GM19099 (cell line): ENCODE results near the gene RECQL5.

Experiments
- POLR2A ChIP-seq: IDR thresholded peaks from 3 replicates; pipeline ENCODE4 v1.6.1; 2011; ENCODE audit warnings: low read depth; ENCODE audit not compliant: insufficient read length; ENCODE audit errors: extremely low read depth

RECQL5 gene

DNA sequence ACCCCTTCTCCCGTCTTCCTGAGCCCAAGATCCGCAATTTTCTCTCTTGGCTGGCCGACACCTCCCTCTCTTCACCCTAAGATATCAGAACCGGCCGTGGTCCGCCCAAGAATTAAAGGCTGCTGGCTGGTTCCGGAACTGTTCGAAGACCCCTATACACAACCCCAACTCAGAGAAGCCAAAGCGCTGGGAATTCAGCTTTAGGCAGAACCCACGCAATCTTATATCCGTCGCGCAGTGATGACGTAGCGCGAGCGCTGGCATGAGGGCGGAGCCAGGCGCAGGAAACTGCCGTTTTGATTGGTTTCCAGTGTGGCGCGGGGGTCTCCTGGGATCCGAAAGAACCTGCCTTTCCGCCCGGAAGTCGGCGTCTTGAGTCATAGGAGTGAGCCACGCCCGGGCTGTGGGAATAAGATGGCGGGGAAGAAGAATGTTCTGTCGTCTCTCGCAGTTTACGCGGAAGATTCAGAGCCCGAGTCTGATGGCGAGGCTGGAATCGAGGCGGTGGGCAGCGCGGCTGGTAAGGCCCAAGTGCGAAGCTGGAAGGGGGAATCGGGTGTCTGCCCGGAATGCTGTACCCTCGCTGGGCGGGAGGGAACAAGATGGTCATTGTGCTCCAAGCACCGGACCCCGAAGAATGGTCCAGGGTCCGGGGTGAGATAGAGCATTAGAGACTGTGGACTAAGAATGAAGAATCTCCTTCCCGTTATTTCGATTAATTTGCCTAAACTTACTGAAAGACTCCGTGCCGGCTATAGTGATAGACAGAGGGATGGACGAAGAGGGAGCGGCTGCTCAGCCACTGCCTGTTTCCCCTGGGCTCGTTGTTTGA is at the start of gene RECQL5, which contains the start of gene SAP30BP:
RECQL5 (minus strand) TSS at position 196 of the 832 bp plus-strand sequence. CDS start 597 bp downstream, outside the sequence.
SAP30BP (plus strand) TSS at position 380 of the 832 bp plus-strand sequence; CDS start at position 415, 35 bp downstream.
- TF ChIP-seq POLR2A = peak; percentile 64

DNA sequence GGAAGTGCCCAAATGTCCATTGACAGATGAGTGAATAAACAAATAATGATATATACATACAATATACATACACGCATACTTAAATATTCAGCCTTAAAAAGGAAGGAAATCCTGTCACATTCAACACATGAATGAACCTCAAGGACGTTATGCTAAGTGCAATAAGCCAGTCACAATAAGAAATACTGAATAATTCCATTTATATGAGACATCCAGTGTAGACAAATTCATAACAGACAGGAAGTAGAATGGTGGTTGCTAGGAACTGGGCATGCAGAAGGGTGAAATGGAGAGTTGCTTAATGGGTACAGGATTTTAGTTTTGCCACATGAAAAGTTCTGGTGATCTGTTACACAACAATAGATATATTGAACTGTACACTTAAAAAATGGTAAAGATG is 45.5 kb upstream of the RECQL5 start:
- no peak for TF ChIP-seq POLR2A

DNA sequence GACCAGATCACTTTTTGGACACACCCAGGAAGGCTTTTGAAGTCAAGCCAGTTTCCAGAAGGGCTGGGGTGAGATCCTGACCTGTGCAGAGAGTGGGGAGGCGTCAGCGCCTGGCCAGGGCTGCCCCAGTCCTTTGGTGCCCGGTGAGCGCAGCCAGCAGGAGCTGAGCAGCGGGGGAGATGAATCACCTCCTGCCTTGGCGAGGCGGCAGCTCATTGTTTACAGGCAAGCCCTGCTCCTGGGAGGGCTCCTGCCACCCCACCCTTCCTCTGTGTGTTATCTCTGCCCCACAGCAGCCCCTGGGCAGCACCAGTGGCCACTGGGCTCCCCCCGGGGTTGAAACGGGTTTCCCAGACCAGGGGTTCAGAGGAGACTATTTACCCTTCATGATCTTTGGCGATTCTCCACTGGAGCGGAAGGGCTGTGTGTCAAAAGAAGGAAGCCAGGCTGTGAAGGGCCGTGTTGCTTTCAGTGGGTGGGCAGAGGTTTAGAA is 40.2 kb upstream of the RECQL5 start:
- TF ChIP-seq POLR2A = no peak

DNA sequence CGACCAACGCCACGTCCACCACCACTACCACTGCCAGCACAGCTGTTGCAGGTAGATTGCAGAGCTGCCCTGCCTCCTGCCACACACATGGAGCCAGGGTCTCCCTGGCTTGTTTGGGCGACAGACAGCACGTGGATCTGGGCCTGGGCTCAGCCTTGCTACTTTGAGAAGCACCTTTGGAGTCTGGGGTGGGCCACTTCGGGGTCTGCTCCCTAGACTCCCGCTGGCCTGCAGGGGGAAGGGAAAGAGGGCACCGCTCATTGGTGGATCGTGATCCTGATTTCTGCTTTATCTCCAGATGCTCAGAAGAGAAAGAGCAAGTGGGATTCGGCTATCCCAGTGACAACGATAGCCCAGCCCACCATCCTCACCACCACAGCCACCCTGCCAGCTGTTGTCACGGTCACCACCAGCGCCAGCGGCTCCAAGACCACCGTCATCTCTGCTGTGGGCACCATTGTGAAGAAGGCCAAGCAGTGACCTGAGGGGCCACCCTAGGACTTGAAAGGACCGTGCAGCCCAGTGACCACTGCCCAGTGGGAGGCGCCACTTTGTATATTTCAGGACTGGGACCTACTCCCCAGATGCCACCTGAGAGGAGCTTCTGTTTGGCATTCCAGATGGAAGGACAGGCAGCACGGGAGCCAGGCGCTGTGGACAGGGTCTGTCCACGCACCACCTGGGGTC is 39.2 kb upstream of the RECQL5 start:
- no peak for TF ChIP-seq POLR2A

DNA sequence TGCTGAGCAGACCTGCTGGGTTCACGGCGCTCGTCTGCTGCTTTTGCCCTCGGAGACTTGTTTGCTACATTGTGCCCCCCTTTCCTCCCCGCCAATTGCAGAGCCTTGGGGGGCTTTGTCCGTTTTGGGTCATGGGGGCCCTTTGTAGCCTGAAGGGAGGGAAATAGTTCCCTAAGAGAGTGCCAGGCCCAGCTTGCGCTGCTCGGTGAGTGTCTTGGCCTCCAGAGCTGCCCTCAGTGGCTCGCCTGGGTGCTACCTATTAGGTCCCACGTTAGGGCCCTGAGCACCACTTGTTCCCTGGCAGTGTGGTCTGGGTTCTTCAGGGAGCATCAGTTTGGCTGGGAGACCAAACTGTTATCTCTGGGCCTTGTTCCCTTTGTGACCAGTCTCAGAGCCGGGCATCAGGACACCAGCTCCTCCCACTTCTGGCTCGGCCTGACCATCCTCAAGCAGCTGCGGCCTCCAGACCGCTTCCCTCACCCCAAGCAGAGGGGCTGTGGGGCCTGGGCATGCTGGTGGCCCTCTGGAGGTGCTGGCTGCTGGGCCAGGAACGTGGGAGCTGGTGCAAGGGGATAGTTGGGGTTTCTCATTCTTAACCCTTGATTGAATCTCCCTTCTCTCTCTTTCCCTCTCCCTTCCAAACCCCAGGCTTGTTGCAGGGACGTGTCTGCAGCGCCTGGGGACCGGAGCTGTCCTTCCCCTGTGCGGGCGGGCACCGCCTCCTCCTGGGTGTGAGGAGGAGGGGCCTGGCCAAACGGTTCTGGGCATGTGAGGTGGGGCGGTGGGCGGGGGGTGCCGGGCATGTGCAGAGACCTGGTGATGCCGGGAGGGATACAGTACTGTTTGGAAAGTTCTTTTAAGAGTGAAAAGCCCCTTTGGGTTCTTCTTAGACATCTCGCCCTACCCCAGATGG is 38.3 kb upstream of the RECQL5 start:
- TF ChIP-seq POLR2A = no peak

DNA sequence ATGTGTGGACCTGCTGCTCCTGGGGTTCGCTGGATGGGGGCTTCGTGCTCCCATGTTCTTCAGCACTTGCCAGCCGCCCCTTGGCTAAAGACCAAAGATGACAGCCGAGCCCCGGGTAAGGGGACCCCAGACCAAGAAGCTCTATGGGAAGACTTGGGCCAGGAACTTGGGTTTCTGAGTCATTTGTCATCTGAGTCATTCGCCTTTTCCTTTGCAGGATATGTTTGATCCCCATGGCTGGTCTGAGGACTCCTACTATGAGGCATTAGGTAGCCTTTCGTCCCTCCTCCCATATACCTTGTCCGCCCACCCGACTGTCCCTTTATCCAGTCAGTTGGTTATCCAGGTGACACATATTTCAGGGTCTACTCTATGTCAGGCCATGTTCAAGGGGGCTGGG is 36.6 kb upstream of the RECQL5 start:
- TF ChIP-seq POLR2A = no peak

DNA sequence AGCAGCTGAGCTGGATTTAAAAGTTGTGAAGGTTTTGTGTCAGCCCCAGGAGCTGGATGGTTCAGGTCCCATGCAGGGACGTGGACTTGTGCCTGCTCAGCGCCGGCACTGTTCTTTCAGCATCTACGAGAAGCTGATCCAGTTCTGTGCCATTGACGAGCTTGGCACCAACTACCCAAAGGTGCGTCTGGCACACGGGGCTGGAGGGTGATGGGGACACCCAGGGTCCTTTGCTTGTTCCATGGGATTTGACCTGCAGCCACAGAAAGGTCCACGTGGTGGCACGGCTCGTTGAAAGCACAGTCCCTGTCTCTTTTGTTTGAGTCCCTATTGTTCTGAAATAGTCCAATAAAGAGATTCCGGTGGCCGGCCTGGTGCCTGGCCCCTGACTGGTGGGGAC is 36.2 kb upstream of the RECQL5 start:
- TF ChIP-seq POLR2A = no peak

DNA sequence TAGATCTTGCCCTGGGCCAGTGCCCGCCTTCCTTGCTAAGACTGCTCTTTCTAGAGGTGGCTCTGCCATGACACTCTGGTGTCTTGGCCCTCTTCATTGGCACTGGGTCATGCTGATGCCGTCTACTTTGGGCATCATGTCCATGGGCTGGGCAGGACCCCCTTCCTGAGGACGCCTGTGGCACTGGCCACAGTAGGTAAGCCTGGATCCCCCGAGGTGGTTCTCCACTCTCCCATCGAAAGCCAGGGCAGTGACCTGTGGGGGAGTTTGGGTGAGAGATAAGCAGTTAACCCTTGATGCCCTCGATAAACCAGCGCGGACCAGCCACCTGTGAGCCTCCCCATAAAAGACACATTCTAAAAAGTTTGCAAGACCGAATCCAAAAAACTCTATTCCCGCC is 34.3 kb upstream of the RECQL5 start:
- TF ChIP-seq POLR2A = no peak

DNA sequence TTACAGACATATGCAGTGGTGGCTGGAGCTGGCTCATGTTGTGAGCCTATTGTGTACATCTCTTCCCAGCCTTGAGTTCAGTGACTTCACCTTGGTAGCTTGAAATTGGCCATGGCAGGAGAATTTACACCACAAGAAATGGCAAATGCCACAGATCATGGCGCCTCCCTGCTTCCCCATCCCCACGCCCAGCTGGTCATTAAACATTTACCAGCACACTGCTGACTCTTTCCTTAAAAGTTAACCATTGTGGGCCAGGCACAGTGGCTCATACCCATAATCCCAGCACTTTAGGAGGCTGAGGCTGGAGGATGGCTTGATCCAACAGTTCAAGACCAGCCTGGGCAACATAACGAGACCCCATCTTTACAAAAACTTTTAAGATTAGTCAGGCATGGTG is 31.7 kb upstream of the RECQL5 start:
- no peak for TF ChIP-seq POLR2A

DNA sequence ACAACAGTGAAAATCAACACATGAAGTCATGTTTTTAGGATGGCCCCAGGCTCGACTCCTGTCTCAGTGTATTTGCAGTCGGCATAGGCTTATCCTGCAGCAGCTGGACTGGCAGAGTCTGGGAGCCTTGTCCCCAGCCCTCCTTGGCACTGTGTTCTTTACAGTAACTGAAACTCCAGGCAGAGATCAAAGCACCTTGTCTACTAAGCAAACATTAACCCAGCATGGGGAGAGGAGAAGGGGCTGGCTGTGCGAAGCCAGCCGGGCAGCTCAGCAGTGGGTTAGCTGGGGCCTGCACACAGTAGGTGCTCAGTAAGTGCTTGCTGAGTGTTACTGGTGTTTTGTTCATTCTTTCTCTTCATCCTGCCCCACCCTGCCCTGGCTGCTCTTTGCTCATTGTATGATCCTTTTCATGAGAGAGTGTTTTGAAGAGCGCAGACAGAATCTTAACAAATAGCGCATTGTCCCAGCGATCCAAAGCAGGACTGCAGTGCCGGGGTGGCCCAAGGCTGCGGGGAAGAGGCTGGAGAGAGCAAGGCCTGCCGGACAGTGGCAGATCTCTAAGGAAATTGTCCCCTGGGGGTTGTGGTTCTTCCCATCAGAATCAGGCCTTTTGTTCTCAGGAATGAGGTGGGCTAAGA is 30.8 kb upstream of the RECQL5 start:
- no peak for TF ChIP-seq POLR2A

DNA sequence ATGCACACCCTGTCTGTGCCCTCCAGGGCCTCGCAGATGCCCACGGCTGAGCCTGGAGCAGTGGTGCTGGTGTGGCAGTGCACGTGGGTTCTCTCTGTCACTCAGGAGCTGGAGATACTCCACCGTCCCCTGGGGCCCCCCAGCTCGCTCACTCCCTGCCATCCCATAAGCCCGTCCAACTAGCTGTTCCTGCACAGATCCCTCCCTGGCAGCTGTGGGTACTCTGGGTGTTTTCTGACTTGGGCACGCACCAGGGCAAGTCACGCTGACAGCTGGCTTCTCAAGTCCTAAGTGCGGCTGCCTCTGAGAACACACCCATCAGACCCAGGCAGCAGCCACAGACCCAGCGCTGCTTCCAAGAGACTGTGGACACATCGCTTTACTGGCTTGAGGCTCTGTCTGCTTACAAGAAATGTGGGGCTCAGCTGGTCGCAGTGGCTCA is 28.9 kb upstream of the RECQL5 start:
- no peak for TF ChIP-seq POLR2A

DNA sequence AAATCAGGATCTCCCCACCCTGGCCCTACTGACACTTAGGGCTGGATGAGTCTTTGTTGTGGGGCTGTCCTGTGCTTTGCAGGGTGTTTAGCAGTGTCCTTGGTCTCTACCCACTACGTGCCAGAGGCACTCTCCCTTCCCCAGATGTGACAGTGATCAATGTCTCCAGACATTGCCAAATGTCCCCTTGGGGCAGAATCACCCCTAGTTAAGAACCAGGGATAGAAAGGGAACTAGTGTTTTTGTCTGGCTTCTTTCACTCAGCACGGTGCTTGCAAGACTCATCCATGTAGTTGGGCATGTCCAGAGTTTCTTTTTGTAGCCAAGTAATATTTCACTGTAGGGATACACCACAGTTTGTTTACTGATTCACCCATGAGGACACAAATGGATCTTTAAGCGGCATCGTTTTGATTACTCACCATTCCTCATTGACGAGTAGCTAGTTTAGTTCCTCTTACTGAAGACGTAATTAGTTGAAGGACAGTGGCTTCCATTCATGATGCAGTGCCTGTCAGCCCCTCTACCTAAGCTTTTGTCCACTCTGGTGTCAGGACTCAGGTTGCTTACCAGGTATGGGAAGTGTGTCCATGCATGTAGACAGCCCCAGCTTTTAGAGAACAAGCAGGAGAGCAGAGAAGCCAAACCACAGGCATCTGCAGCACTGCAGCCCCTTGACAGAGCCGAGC is 28.3 kb upstream of the RECQL5 start:
- TF ChIP-seq POLR2A = no peak

DNA sequence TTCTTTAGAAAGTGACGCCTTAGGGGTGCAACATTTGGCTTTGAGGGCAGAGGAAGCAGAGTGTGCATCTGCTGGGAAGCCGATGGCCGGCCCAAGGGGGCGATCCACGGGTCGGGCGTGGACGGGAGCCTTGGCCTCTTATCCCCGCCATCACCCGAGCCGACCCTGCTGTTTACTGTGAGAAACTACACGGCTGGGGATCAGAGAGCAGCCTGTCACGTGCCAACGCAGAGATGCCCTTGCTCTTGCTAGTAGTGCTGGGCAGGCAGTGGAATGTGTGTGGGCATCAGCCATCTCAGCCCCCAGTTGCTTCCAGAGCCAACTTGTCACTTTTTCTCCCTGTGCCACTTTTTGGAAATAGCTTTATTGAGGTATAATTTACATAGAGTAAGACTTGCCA is 27.6 kb upstream of the RECQL5 start:
- TF ChIP-seq POLR2A = no peak
